ENCODE results near the gene ZNF471. TPM values are rescaled to one million over a fixed set of nuclear protein-coding genes. Genes with fewer than 3 reads are reported as not detected.

Gene ZNF471
- 2.2 TPM for polyA plus RNA-seq (2013, experiment 1 of 4)
- 3.1 TPM for polyA plus RNA-seq (2013, experiment 2 of 4)
- polyA plus RNA-seq (2013, experiment 3 of 4), result 1.7 TPM
- polyA plus RNA-seq (2013, experiment 4 of 4), result 1.7 TPM

- WGBS, 2 experiments, result 11 to 12% methylated on average over 74 of the region's 74 CpGs
Measured at GRCh38 chr19:56507446-56508289, at the start of gene ZNF471. Gene ZNF471 (plus strand): TSS chr19:56507855. CDS start chr19:56511572, 3,717 bp downstream.

GRCh38 chr19:56474308-56474707 lies 33.3 kb upstream of the ZNF471 start:
- 82 to 89% methylated on average over 3 of the region's 3 CpGs for WGBS, 2 experiments
- Histone ChIP-seq H3K27ac (ENCODE audit: insufficient read depth, low read depth, low read length, poor library complexity, severe bottlenecking) (no peak overlapping the region), H3K27me3 (ENCODE audit: control insufficient read depth, insufficient read depth, low read length, poor library complexity, severe bottlenecking) (no peaks in the 10 kb centered on the region), H3K4me3 (ENCODE audit: insufficient read depth, low read depth, low read length) (no peak overlapping the region), H3K36me3 (ENCODE audit: control insufficient read depth, insufficient read depth, low read length) (no peaks in the 10 kb centered on the region), H3K9me3 (ENCODE audit: control insufficient read depth, low read length) (peaks cover 9% of the 10 kb centered on the region), H3K4me1 (ENCODE audit: control insufficient read depth, insufficient read depth, low read length) (no peaks in the 10 kb centered on the region)

More at GRCh38 chr19:56507446-56508289, at the start of gene ZNF471:
- no peaks in the 10 kb centered on the region for H3K36me3 ChIP-seq (ENCODE audit: control insufficient read depth, insufficient read depth, low read length)
- H3K4me3 ChIP-seq (ENCODE audit: insufficient read depth, low read depth, low read length), result peak within 1 kb of the TSS; percentile 49
- peak within 1 kb of the TSS; percentile 81 for H3K27ac ChIP-seq (ENCODE audit: insufficient read depth, low read depth, low read length, poor library complexity, severe bottlenecking)
- no peaks in the 10 kb centered on the region for H3K27me3 ChIP-seq (ENCODE audit: control insufficient read depth, insufficient read depth, low read length, poor library complexity, severe bottlenecking)
- H3K4me1 ChIP-seq (ENCODE audit: control insufficient read depth, insufficient read depth, low read length), result no peaks in the 10 kb centered on the region
- peaks cover 6% of the 10 kb centered on the region for H3K9me3 ChIP-seq (ENCODE audit: control insufficient read depth, low read length)

GRCh38 chr19:56476093-56476492 lies 31.6 kb upstream of the ZNF471 start:
- Histone ChIP-seq H3K4me1 (ENCODE audit: control insufficient read depth, insufficient read depth, low read length) (no peaks in the 10 kb centered on the region), H3K27me3 (ENCODE audit: control insufficient read depth, insufficient read depth, low read length, poor library complexity, severe bottlenecking) (no peaks in the 10 kb centered on the region), H3K27ac (ENCODE audit: insufficient read depth, low read depth, low read length, poor library complexity, severe bottlenecking) (no peak overlapping the region), H3K9me3 (ENCODE audit: control insufficient read depth, low read length) (peaks cover 8% of the 10 kb centered on the region), H3K4me3 (ENCODE audit: insufficient read depth, low read depth, low read length) (peak overlapping the region; percentile 58), H3K36me3 (ENCODE audit: control insufficient read depth, insufficient read depth, low read length) (no peaks in the 10 kb centered on the region)
- WGBS, 2 experiments, result 87% methylated on average over 10 of the region's 10 CpGs

GRCh38 chr19:56476651-56477428 lies 30.8 kb upstream of the ZNF471 start, which contains the start of gene ZNF667:
Gene ZNF667 (minus strand): TSS chr19:56477345. CDS start chr19:56462370, 14,975 bp downstream.
- H3K4me1 ChIP-seq (ENCODE audit: control insufficient read depth, insufficient read depth, low read length), result no peaks in the 10 kb centered on the region
- H3K27me3 ChIP-seq (ENCODE audit: control insufficient read depth, insufficient read depth, low read length, poor library complexity, severe bottlenecking), result no peaks in the 10 kb centered on the region
- peak within 1 kb of the TSS; percentile 58 for H3K4me3 ChIP-seq (ENCODE audit: insufficient read depth, low read depth, low read length)
- whole genome bisulfite sequencing, 2 experiments, result 34 to 38% methylated on average over 69 of the region's 69 CpGs
- no peaks in the 10 kb centered on the region for H3K36me3 ChIP-seq (ENCODE audit: control insufficient read depth, insufficient read depth, low read length)
- H3K9me3 ChIP-seq (ENCODE audit: control insufficient read depth, low read length), result peaks cover 6% of the 10 kb centered on the region
- H3K27ac ChIP-seq (ENCODE audit: insufficient read depth, low read depth, low read length, poor library complexity, severe bottlenecking), result peak within 1 kb of the TSS; percentile 16

GRCh38 chr19:56477429-56478338 lies 30.0 kb upstream of the ZNF471 start:
- H3K9me3 ChIP-seq (ENCODE audit: control insufficient read depth, low read length), result peaks cover 6% of the 10 kb centered on the region
- WGBS, 2 experiments, result 28 to 30% methylated on average over 79 to 80 of the region's 80 CpGs
- H3K27ac ChIP-seq (ENCODE audit: insufficient read depth, low read depth, low read length, poor library complexity, severe bottlenecking), result peak overlapping the region; percentile 16
- H3K4me3 ChIP-seq (ENCODE audit: insufficient read depth, low read depth, low read length), result peak overlapping the region; percentile 58
- H3K36me3 ChIP-seq (ENCODE audit: control insufficient read depth, insufficient read depth, low read length), result no peaks in the 10 kb centered on the region
- H3K27me3 ChIP-seq (ENCODE audit: control insufficient read depth, insufficient read depth, low read length, poor library complexity, severe bottlenecking), result no peaks in the 10 kb centered on the region
- no peaks in the 10 kb centered on the region for H3K4me1 ChIP-seq (ENCODE audit: control insufficient read depth, insufficient read depth, low read length)

- no peaks in the 10 kb centered on the region for H3K27me3 ChIP-seq (ENCODE audit: control insufficient read depth, insufficient read depth, low read length, poor library complexity, severe bottlenecking)
- no peaks in the 10 kb centered on the region for H3K36me3 ChIP-seq (ENCODE audit: control insufficient read depth, insufficient read depth, low read length)
- H3K27ac ChIP-seq (ENCODE audit: insufficient read depth, low read depth, low read length, poor library complexity, severe bottlenecking), result no peak overlapping the region
- H3K4me3 ChIP-seq (ENCODE audit: insufficient read depth, low read depth, low read length), result no peak overlapping the region
- H3K9me3 ChIP-seq (ENCODE audit: control insufficient read depth, low read length), result peaks cover 9% of the 10 kb centered on the region
- H3K4me1 ChIP-seq (ENCODE audit: control insufficient read depth, insufficient read depth, low read length), result no peaks in the 10 kb centered on the region
- WGBS, 2 experiments, result 76 to 92% methylated on average over 3 of the region's 3 CpGs
Measured at GRCh38 chr19:56491399-56491798, 16.3 kb upstream of the ZNF471 start.

- H3K9me3 ChIP-seq (ENCODE audit: control insufficient read depth, low read length), result peaks cover 10% of the 10 kb centered on the region
- H3K4me1 ChIP-seq (ENCODE audit: control insufficient read depth, insufficient read depth, low read length), result no peaks in the 10 kb centered on the region
- 87 to 88% methylated on average over 2 of the region's 2 CpGs for WGBS, 2 experiments
- no peak overlapping the region for H3K27ac ChIP-seq (ENCODE audit: insufficient read depth, low read depth, low read length, poor library complexity, severe bottlenecking)
- no peaks in the 10 kb centered on the region for H3K27me3 ChIP-seq (ENCODE audit: control insufficient read depth, insufficient read depth, low read length, poor library complexity, severe bottlenecking)
- no peak overlapping the region for H3K4me3 ChIP-seq (ENCODE audit: insufficient read depth, low read depth, low read length)
- H3K36me3 ChIP-seq (ENCODE audit: control insufficient read depth, insufficient read depth, low read length), result no peaks in the 10 kb centered on the region
Measured at GRCh38 chr19:56504581-56504980, 3.1 kb upstream of the ZNF471 start.

GRCh38 chr19:56508290-56508778 lies 679 bp downstream of the ZNF471 start:
- H3K27me3 ChIP-seq (ENCODE audit: control insufficient read depth, insufficient read depth, low read length, poor library complexity, severe bottlenecking), result no peaks in the 10 kb centered on the region
- peak overlapping the region; percentile 49 for H3K4me3 ChIP-seq (ENCODE audit: insufficient read depth, low read depth, low read length)
- H3K36me3 ChIP-seq (ENCODE audit: control insufficient read depth, insufficient read depth, low read length), result no peaks in the 10 kb centered on the region
- H3K9me3 ChIP-seq (ENCODE audit: control insufficient read depth, low read length), result peaks cover 3% of the 10 kb centered on the region
- no peak overlapping the region for H3K27ac ChIP-seq (ENCODE audit: insufficient read depth, low read depth, low read length, poor library complexity, severe bottlenecking)
- H3K4me1 ChIP-seq (ENCODE audit: control insufficient read depth, insufficient read depth, low read length), result no peaks in the 10 kb centered on the region
- 43 to 44% methylated on average over 17 of the region's 17 CpGs for WGBS, 2 experiments

- no peaks in the 10 kb centered on the region for H3K27me3 ChIP-seq (ENCODE audit: control insufficient read depth, insufficient read depth, low read length, poor library complexity, severe bottlenecking)
Measured at GRCh38 chr19:56525214-56525860, 17.7 kb downstream of the ZNF471 start.

More at GRCh38 chr19:56525214-56525860, 17.7 kb downstream of the ZNF471 start:
- Histone ChIP-seq H3K27ac (ENCODE audit: insufficient read depth, low read depth, low read length, poor library complexity, severe bottlenecking) (no peak overlapping the region), H3K4me3 (ENCODE audit: insufficient read depth, low read depth, low read length) (no peak overlapping the region), H3K9me3 (ENCODE audit: control insufficient read depth, low read length) (peaks cover 14% of the 10 kb centered on the region), H3K4me1 (ENCODE audit: control insufficient read depth, insufficient read depth, low read length) (no peaks in the 10 kb centered on the region), H3K36me3 (ENCODE audit: control insufficient read depth, insufficient read depth, low read length) (peaks cover 3% of the 10 kb centered on the region)
- WGBS, 2 experiments, result 78 to 81% methylated on average over 3 of the region's 4 CpGs
